ENCODE results near the gene DOC2A.

- TF ChIP-seq, protein P1, sequence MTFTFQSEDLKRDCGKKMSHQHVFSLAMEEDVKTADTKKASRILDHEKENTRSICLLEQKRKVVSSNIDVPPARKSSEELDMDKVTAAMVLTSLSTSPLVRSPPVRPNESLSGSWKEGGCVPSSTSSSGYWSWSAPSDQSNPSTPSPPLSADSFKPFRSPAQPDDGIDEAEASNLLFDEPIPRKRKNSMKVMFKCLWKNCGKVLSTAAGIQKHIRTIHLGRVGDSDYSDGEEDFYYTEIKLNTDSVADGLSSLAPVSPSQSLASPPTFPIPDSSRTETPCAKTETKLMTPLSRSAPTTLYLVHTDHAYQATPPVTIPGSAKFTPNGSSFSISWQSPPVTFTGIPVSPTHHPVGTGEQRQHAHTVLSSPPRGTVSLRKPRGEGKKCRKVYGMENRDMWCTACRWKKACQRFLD (tag by site-specific recombination; IDR thresholded peaks at IDR 0.05), result no peak
- TF ChIP-seq SP2 (tag by site-specific recombination; IDR thresholded peaks at IDR 0.05) (no peak), ZNF274 (IDR thresholded peaks at IDR 0.05; ENCODE audit: low read length) (no peak), ZNF274 (tag by site-specific recombination; IDR thresholded peaks at IDR 0.05; ENCODE audit: borderline replicate concordance) (no peak), EGR2 (tag by site-specific recombination; IDR thresholded peaks at IDR 0.05; ENCODE audit: low read depth) (no peak), ZNF266 (tag by site-specific recombination; IDR thresholded peaks at IDR 0.05; ENCODE audit: low read depth) (no peak)
- TF ChIP-seq, protein P2, sequence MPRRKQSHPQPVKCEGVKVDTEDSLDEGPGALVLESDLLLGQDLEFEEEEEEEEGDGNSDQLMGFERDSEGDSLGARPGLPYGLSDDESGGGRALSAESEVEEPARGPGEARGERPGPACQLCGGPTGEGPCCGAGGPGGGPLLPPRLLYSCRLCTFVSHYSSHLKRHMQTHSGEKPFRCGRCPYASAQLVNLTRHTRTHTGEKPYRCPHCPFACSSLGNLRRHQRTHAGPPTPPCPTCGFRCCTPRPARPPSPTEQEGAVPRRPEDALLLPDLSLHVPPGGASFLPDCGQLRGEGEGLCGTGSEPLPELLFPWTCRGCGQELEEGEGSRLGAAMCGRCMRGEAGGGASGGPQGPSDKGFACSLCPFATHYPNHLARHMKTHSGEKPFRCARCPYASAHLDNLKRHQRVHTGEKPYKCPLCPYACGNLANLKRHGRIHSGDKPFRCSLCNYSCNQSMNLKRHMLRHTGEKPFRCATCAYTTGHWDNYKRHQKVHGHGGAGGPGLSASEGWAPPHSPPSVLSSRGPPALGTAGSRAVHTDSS (tag by site-specific recombination; IDR thresholded peaks at IDR 0.05), result no peak
Observed at GRCh38 chr16:30051518-30051917, 40.7 kb upstream of the DOC2A start.
